Suprapubic skin (tissue), 4 donors: Measurements from ENCODE around the gene MGME1.

Experiments used
- CTCF ChIP-seq, 2 donors: fragments of 200-600 bp in 1 of 2; fragments of 450-650 bp in 1 of 2; sonication (generic) in 1 of 2; IDR thresholded peaks; one replicate each; pipeline ENCODE4 v1.5.1; 2016 to 2019; ENCODE audit warnings: antibody characterized with exemption in 2 of 2, mild to moderate bottlenecking in 1 of 2, moderate library complexity in 1 of 2
- POLR2A ChIP-seq, 2 donors: fragments of 450-650 bp; IDR thresholded peaks; one replicate each; pipeline ENCODE4 v1.6.1; 2017; ENCODE audit warnings: antibody characterized with exemption in 2 of 2, mild to moderate bottlenecking in 2 of 2, moderate library complexity in 2 of 2
- POLR2AphosphoS5 ChIP-seq, 3 donors: sonication (generic); formaldehyde crosslinking; IDR thresholded peaks; one replicate each; pipeline ENCODE4 v1.6.1; 2017; ENCODE audit warnings: antibody characterized with exemption in 3 of 3

- TF ChIP-seq CTCF (IDR thresholded peaks at IDR 0.05): no peak
- TF ChIP-seq POLR2AphosphoS5 (IDR thresholded peaks at IDR 0.05): no peak
- no peak for TF ChIP-seq POLR2A (IDR thresholded peaks at IDR 0.05)
Measured at GRCh38 chr20:17921774-17922173, 47.0 kb upstream of the MGME1 start.
